Brain pericyte (primary cell): ENCODE data around the gene IQGAP2.
"Not testable (repeated sequence)": the region's sequence is repeated elsewhere in the genome, so short reads cannot be mapped to it uniquely, and the experiment has no call there.

Experiments used
- DNase-seq: peaks from one replicate; pipeline ENCODE4 v3.0.0-alpha.2; 2012; ENCODE audit warnings: low read depth, low spot score

IQGAP2 gene

GRCh38 chr5:76402886-76403765 lies at the start of gene IQGAP2:
Gene IQGAP2 (plus strand): TSS chr5:76403285. CDS start chr5:76403546, 261 bp downstream.
- no peak for DNase-seq

- no peak for DNase-seq
Measured at GRCh38 chr5:76356887-76357286, 46.2 kb upstream of the IQGAP2 start.

- DNase-seq = no peak
Measured at GRCh38 chr5:76363352-76364225, 39.5 kb upstream of the IQGAP2 start.

GRCh38 chr5:76364226-76364589 lies 38.9 kb upstream of the IQGAP2 start:
- DNase-seq = no peak

- no peak for DNase-seq
Measured at GRCh38 chr5:76365561-76365960, 37.5 kb upstream of the IQGAP2 start.

GRCh38 chr5:76366596-76366995 lies 36.5 kb upstream of the IQGAP2 start:
- DNase-seq = no peak

- DNase-seq = no peak
Measured at GRCh38 chr5:76367623-76368371, 35.3 kb upstream of the IQGAP2 start.

GRCh38 chr5:76368941-76369340 lies 34.1 kb upstream of the IQGAP2 start:
- no peak for DNase-seq

GRCh38 chr5:76369668-76370067 lies 33.4 kb upstream of the IQGAP2 start:
- not testable (repeated sequence) for DNase-seq

GRCh38 chr5:76371960-76372322 lies 31.1 kb upstream of the IQGAP2 start:
- DNase-seq = no peak

GRCh38 chr5:76372323-76373054 lies 30.6 kb upstream of the IQGAP2 start:
- no peak for DNase-seq

- no peak for DNase-seq
Measured at GRCh38 chr5:76376148-76376865, 26.8 kb upstream of the IQGAP2 start.

GRCh38 chr5:76376866-76377230 lies 26.2 kb upstream of the IQGAP2 start:
- DNase-seq = no peak

- no peak for DNase-seq
Measured at GRCh38 chr5:76378355-76378754, 24.7 kb upstream of the IQGAP2 start.

GRCh38 chr5:76379316-76379715 lies 23.8 kb upstream of the IQGAP2 start:
- no peak for DNase-seq

- DNase-seq = no peak
Measured at GRCh38 chr5:76379855-76380254, 23.2 kb upstream of the IQGAP2 start.

GRCh38 chr5:76380346-76381066 lies 22.6 kb upstream of the IQGAP2 start:
- no peak for DNase-seq

GRCh38 chr5:76383126-76383832 lies 19.8 kb upstream of the IQGAP2 start:
- no peak for DNase-seq

- DNase-seq = no peak
Measured at GRCh38 chr5:76384189-76384588, 18.9 kb upstream of the IQGAP2 start.
